DND-41 (cell line): ENCODE results near the gene PCDHB7.
"Not testable (repeated sequence)": the region's sequence is repeated elsewhere in the genome, so short reads cannot be mapped to it uniquely, and the experiment has no call there.

ENCODE experiments used
- CTCF ChIP-seq: IDR thresholded peaks from 2 replicates; pipeline ENCODE4 v1.5.1; 2012; ENCODE audit warnings: borderline replicate concordance, low read length, moderate library complexity, mild to moderate bottlenecking; ENCODE audit not compliant: poor library complexity, severe bottlenecking; ENCODE audit errors: extremely low read depth
- EZH2 ChIP-seq: IDR thresholded peaks from 3 replicates; pipeline ENCODE4 v1.6.1; 2012; ENCODE audit warnings: borderline replicate concordance, low read depth, mild to moderate bottlenecking, moderate library complexity, low read length, inconsistent platforms; ENCODE audit not compliant: severe bottlenecking

GRCh38 chr5:141157901-141158300 is 14.5 kb upstream of the PCDHB7 start:
- TF ChIP-seq CTCF, EZH2: not testable (repeated sequence)
